Measurements from ENCODE around the gene NPAS3.

Gene NPAS3

DNA sequence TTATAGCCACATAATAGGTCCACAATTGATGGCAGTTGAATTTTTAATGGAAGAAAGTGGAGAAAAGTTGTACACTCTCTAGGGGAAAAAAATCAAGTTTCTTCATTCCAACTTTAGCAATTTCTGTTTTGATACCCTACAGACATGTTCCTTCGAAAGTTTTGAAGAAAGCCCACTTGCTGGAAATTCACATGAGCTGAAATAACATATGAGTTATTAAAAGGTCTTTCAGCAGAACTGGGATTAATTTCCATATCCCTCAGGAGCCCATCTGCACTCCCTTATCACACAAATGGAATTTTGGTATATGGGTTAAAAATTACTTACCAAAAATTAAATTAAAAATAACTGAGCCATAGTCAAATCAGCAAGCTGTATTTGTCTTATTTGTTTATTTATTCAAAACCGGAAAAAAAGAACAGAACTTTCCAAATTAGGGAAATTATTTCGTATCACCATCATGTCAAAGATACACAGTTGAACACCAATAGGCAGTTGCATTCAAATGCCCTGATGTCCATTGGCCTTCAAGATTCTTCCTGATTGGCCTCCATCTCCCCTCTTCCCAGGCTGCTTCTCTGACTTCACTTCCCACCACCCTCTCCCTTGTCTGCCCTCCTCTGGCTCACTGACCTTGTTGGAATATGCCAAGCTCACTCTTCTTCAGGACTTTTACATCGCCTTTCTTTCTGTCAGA is 566.7 kb downstream of the NPAS3 start:
- DNase-seq (ENCODE audit: low read depth in 2 of 3, low spot score in 2 of 3): no peak

- no peak for DNase-seq (ENCODE audit: low read depth in 2 of 3, low spot score in 2 of 3)
Measured at GRCh38 chr14:33505963-33506329, 567.3 kb downstream of the NPAS3 start.

DNA sequence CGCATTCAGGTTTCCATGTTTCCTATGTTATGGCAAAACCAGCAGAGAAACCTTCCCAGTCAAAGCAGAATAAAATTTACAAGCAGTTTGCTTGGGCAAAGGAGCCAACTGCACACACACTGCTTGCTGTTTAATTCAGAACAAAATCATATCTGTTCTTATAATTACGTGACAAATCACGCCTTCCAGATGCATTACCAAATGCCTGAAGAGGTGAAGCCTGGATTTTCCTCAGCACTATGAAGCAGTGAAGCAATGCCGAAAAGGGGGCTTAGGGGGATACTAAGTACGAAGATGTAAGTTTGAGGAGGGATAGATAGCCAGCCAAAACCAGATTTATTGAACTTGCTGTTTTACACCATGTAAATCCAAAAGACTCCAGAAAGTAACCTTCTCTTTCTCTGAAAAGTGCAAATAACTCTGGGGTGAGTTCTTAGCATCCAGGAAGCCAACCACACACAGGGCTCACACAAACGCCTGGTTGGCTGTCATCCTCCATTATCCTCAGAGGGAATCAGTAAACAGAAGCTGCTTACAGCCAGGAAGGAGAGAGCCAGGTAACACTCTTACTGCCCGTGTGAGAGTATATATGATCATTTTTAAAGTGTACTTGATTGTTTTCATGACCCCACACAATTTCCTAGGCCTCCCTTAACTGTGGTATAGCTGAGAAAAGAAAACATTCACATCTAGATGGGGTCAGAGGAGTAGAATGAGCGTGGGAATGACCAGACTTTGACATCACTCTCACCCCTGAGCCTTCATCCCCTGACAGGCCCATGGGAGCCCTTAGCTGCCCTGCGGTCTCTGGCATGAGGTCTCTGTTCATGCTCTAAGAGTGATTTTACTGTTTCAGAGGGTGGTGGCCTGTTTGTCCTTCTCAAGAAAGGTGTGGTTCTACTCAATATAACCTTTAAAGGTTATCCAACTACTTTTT is 569.7 kb downstream of the NPAS3 start:
- DNase-seq (ENCODE audit: low read depth in 2 of 3, low spot score in 2 of 3): no peak

DNA sequence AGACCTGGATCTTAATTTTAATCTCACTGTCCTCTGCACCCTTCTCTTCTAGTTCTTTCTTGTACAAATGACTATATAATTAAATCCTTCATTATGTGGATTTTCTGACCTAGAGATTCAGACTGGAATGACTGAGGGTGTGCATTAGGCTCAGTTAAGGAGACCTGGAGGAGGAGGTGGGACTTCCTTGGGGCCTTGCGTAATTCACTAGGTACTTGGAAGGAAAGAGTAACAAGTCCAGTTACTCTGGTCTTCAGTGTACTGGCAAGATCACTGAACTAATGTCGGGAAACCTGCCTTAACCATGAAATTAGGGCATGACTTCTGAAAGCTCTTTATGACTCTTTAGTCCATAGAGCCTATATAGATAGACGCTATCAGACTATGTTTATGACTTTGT is 570.8 kb downstream of the NPAS3 start:
- DNase-seq (ENCODE audit: low read depth in 2 of 3, low spot score in 2 of 3): no peak

DNA sequence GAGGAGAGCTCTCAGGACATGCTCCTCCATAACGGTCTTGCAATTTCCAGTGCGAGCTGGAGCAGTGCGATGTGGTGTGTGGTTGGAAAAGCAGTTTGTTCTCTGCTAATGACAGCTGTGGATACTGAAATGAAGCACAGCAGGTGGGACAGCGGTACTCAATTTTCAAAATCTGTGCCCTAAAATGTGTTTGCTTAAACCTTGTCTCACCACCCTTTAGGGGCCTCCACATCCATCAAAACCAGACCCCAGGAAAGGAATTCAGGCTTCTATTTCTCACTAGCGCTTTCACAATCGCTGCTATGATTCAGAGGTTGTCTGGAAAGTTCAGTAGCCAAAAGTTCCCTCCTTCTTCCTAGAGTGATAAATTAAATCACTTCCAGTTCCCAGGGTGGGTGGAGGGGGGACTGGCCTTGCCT is 571.4 kb downstream of the NPAS3 start:
- DNase-seq (ENCODE audit: low read depth in 2 of 3, low spot score in 2 of 3): no peak

DNA sequence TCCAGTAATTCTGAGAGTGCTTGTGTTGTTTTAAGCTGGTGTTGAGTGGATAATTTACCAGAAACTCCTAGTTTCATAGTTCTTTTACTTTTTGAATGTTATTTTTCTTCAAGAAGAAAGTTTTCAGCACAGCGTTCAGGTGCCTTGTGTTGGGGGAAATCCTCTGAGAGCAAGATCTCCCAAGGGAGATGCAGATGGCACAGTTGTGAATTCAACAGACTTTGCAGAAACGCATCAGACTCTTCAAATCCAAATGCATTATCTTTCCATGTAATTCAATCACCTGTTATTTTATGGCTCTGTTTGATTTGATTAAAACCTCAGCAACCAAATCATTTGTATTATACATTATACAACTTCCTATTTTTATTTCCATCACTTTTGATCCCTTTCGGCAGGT is 572.3 kb downstream of the NPAS3 start:
- DNase-seq (ENCODE audit: low read depth in 2 of 3, low spot score in 2 of 3): no peak

GRCh38 chr14:33511851-33512640 is 573.4 kb downstream of the NPAS3 start:
- DNase-seq (ENCODE audit: low read depth in 2 of 3, low spot score in 2 of 3): no peak

DNA sequence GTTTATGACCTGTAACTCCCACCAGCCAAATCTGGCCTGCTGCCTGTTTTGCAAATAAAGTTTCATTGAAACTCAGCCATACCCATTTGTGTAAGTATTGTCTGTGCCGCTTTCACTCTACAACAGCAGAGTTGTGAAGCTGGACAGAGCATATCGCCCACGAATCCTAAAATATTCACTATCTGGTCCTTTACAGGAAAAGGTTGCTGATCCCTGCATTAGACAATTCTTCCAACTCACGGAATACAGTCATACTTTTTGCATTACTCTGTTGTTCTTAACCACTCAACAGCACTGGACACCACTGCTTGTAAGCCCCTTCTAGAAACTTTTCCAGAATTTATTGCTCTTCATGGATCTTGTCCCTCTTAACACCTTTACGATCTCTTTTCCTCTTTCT is 576.8 kb downstream of the NPAS3 start:
- no peak for DNase-seq (ENCODE audit: low read depth in 2 of 3, low spot score in 2 of 3)

DNA sequence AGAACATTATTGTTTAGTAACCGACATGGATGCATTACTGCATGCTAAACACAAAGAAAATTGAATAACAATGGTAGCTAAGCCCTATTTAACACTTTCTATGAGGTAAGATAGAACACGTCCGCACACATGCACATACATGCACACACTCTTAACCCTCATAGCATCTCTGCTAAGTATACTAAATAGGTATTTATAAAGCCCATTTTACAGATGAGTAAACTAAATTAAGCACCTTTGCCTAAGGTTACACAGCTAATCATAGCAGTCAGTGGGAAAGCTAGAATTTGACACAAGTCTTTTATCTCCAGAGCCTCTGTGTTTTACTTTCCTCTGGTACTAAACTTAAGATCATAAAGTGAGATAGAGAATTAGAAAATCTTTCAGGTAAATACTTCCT is 577.2 kb downstream of the NPAS3 start:
- no peak for DNase-seq (ENCODE audit: low read depth in 2 of 3, low spot score in 2 of 3)

- DNase-seq (ENCODE audit: low read depth in 2 of 3, low spot score in 2 of 3): no peak
Measured at GRCh38 chr14:33516898-33517436, 578.3 kb downstream of the NPAS3 start.

GRCh38 chr14:33521192-33521591 is 582.5 kb downstream of the NPAS3 start:
- no peak for DNase-seq (ENCODE audit: low read depth in 2 of 3, low spot score in 2 of 3)

GRCh38 chr14:33524244-33524643 is 585.6 kb downstream of the NPAS3 start:
- DNase-seq (ENCODE audit: low read depth in 2 of 3, low spot score in 2 of 3): no peak

GRCh38 chr14:33525626-33526025 is 586.9 kb downstream of the NPAS3 start:
- no peak for DNase-seq (ENCODE audit: low read depth in 2 of 3, low spot score in 2 of 3)

DNA sequence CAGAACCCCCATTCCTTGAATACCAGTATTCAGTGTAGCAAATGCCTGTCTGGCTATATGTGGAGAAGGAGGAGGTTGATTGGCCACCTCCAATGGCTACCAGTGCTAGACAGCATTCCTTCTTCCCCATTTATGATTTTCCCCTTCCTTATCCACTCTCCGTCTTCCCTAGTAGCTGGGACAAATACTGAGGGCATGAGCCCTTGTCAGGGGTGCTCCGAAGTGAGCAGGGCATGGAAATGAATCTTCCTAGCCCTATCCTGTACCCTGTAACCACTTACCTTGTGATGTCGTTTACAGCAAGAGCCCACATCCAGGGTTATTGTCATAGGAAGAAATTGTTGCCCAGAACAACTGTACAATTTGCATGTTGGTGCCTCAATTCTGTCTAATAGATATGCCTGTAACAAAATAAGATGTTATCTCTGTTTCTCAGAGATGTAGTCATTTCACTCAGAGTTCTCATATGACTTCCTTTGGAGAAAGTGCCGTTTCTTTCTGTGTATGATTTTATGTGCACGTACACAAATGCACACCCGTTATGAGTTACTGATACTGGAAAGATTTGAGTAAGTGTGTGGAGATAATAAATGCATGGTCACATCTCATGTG is 588.5 kb downstream of the NPAS3 start:
- DNase-seq (ENCODE audit: low read depth in 2 of 3, low spot score in 2 of 3): no peak

DNA sequence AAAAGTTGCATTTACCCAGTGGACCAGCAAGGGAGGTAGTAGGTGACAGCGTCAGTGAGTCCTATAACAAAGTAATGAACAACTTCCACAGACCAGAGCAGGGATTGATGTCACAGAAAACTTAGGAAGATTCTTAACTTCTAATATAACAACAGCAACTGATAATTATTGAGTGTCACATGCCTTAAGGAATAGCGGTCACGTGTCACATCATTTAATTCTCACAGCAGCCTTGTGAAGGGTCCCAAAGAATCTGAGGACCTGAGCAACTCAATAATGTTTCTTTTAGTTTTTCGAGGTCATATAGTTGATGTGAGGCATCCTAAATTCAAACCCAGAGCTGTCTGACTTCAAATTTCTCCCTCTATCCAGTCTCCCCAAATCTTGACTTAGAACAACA is 590.0 kb downstream of the NPAS3 start:
- no peak for DNase-seq (ENCODE audit: low read depth in 2 of 3, low spot score in 2 of 3)

GRCh38 chr14:33529787-33530757 is 591.4 kb downstream of the NPAS3 start:
- no peak for DNase-seq (ENCODE audit: low read depth in 2 of 3, low spot score in 2 of 3)

- DNase-seq (ENCODE audit: low read depth in 2 of 3, low spot score in 2 of 3): no peak
Measured at GRCh38 chr14:33532553-33532952, 593.9 kb downstream of the NPAS3 start.

DNA sequence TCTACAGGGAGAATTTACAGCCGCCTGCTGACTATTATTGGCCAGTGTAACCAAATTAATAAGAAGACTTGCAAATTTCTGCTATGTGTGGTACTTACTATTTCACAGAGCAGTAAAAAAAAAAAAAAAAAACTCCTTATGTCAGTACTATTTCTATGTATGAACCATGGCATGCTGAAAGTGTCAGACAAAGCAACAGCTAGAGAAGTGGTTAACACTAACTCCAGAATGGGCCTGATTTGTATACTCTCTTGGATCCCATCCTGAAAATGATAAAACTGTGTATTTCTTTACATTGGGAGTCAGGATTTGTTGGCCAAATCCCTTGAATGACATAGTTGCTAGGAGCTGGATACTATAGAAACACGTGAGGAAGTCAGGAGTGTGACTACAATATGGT is 595.4 kb downstream of the NPAS3 start:
- DNase-seq (ENCODE audit: low read depth in 2 of 3, low spot score in 2 of 3): no peak

GRCh38 chr14:33534632-33535031 is 596.0 kb downstream of the NPAS3 start:
- no peak for DNase-seq (ENCODE audit: low read depth in 2 of 3, low spot score in 2 of 3)

DNA sequence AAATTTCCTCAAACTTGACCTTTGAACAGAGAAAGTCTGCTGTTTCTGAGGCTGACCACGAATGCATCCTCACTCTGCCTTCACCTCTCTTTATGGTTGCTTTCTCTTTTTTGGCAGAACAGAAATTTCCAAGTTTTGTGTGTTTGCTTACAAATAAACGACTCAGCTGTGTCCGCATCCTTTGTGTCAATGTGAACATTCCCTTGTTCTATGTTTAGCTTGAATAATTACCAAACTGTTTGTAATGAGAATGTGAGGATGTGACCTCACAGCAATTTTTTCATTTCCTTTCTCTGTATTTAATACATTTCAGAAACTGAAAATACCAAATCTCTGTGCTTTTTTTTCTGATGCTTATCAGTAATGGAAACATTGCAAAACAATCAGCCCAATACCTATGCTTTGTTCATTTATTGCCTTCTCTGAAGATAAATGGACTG is 601.3 kb downstream of the NPAS3 start:
- no peak for DNase-seq (ENCODE audit: low read depth in 2 of 3, low spot score in 2 of 3)

Data from activated CD8-positive, alpha-beta memory T cell treated with anti-CD3 and anti-CD28 coated beads for 48 hours (primary cell).